PC-3 (cell line): ENCODE data around the gene ARHGAP25.

Experiments used
- EZH2 ChIP-seq: fragments of 300-600 bp; sonication (generic); IDR thresholded peaks from one replicate; pipeline ENCODE4 v1.6.1; 2017; ENCODE audit warnings: antibody characterized with exemption, mild to moderate bottlenecking, low read length; ENCODE audit not compliant: unreplicated experiment
- EZH2phosphoT487 ChIP-seq: fragments of 300-600 bp; sonication (generic); IDR thresholded peaks from 2 replicates; pipeline ENCODE4 v1.6.1; 2018; ENCODE audit warnings: mild to moderate bottlenecking, antibody characterized with exemption, low read length, borderline replicate concordance
- TF ChIP-seq, protein P1 (sequence below): fragments of 300-600 bp; sonication (generic); conservative IDR thresholded peaks from 2 replicates; pipeline ENCODE4 v1.5.1; 2017; ENCODE audit warnings: antibody characterized with exemption, low read depth, mild to moderate bottlenecking, low read length

- TF ChIP-seq, protein P1, sequence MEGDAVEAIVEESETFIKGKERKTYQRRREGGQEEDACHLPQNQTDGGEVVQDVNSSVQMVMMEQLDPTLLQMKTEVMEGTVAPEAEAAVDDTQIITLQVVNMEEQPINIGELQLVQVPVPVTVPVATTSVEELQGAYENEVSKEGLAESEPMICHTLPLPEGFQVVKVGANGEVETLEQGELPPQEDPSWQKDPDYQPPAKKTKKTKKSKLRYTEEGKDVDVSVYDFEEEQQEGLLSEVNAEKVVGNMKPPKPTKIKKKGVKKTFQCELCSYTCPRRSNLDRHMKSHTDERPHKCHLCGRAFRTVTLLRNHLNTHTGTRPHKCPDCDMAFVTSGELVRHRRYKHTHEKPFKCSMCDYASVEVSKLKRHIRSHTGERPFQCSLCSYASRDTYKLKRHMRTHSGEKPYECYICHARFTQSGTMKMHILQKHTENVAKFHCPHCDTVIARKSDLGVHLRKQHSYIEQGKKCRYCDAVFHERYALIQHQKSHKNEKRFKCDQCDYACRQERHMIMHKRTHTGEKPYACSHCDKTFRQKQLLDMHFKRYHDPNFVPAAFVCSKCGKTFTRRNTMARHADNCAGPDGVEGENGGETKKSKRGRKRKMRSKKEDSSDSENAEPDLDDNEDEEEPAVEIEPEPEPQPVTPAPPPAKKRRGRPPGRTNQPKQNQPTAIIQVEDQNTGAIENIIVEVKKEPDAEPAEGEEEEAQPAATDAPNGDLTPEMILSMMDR, result no peak
- TF ChIP-seq EZH2 (no peak), EZH2phosphoT487 (no peak)
Observed at GRCh38 chr2:68775272-68775842, 40.7 kb downstream of the ARHGAP25 start.
